IPS-18c (cell line): Measurements from ENCODE around the gene GRIK1.
"Not testable (repeated sequence)": the region's sequence is repeated elsewhere in the genome, so short reads cannot be mapped to it uniquely, and the experiment has no call there.

Experiments
- H3K4me3 ChIP-seq: 2 replicates; pipeline ENCODE4 v1.7.0; 2013; ENCODE audit warnings: low read depth, mild to moderate bottlenecking, low read length, moderate library complexity; ENCODE audit not compliant: insufficient read depth
- H3K9me3 ChIP-seq: one replicate; pipeline ENCODE4 v1.6.1; 2013; ENCODE audit warnings: mild to moderate bottlenecking, low read length, moderate library complexity; ENCODE audit not compliant: control insufficient read depth, insufficient read depth

The GRIK1 gene

GRCh38 chr21:29638761-29639327 is 301.0 kb downstream of the GRIK1 start:
- Histone ChIP-seq H3K4me3 (no peak overlapping the region), H3K9me3 (peaks cover 5% of the 10 kb centered on the region)

- H3K9me3 ChIP-seq, result peaks cover 5% of the 10 kb centered on the region
- H3K4me3 ChIP-seq, result no peak overlapping the region
Observed at GRCh38 chr21:29638138-29638537, 301.7 kb downstream of the GRIK1 start.

GRCh38 chr21:29637553-29637952 is 302.2 kb downstream of the GRIK1 start:
- Histone ChIP-seq H3K9me3 (peaks cover 5% of the 10 kb centered on the region), H3K4me3 (no peak overlapping the region)

- H3K4me3 ChIP-seq, result no peak overlapping the region
- H3K9me3 ChIP-seq, result peaks cover 5% of the 10 kb centered on the region
Observed at GRCh38 chr21:29637134-29637533, 302.7 kb downstream of the GRIK1 start.

- no peak overlapping the region for H3K4me3 ChIP-seq
Observed at GRCh38 chr21:29634418-29634817, 305.4 kb downstream of the GRIK1 start.

GRCh38 chr21:29633756-29634155 is 306.0 kb downstream of the GRIK1 start:
- peaks cover 2% of the 10 kb centered on the region for H3K9me3 ChIP-seq
- no peak overlapping the region for H3K4me3 ChIP-seq

More at GRCh38 chr21:29634418-29634817, 305.4 kb downstream of the GRIK1 start:
- H3K9me3 ChIP-seq, result peaks cover 2% of the 10 kb centered on the region

- H3K4me3 ChIP-seq, result no peak overlapping the region
- H3K9me3 ChIP-seq, result no peaks in the 10 kb centered on the region
Observed at GRCh38 chr21:29630441-29630840, 309.4 kb downstream of the GRIK1 start.

- no peak overlapping the region for H3K4me3 ChIP-seq
- H3K9me3 ChIP-seq, result no peaks in the 10 kb centered on the region
Observed at GRCh38 chr21:29627905-29628304, 311.9 kb downstream of the GRIK1 start.

- Histone ChIP-seq H3K4me3 (no peak overlapping the region), H3K9me3 (no peaks in the 10 kb centered on the region)
Observed at GRCh38 chr21:29626801-29627470, 312.9 kb downstream of the GRIK1 start.

GRCh38 chr21:29625990-29626389 is 313.8 kb downstream of the GRIK1 start:
- H3K9me3 ChIP-seq, result no peaks in the 10 kb centered on the region

GRCh38 chr21:29624776-29625175 is 315.0 kb downstream of the GRIK1 start:
- Histone ChIP-seq H3K4me3 (no peak overlapping the region), H3K9me3 (no peaks in the 10 kb centered on the region)

More at GRCh38 chr21:29625990-29626389, 313.8 kb downstream of the GRIK1 start:
- H3K4me3 ChIP-seq, result no peak overlapping the region

- no peaks in the 10 kb centered on the region for H3K9me3 ChIP-seq
- H3K4me3 ChIP-seq, result no peak overlapping the region
Observed at GRCh38 chr21:29621525-29621924, 318.3 kb downstream of the GRIK1 start.

GRCh38 chr21:29616209-29616751 is 323.5 kb downstream of the GRIK1 start:
- Histone ChIP-seq H3K9me3 (no peaks in the 10 kb centered on the region), H3K4me3 (no peak overlapping the region)

GRCh38 chr21:29613877-29614276 is 325.9 kb downstream of the GRIK1 start:
- Histone ChIP-seq H3K9me3 (no peaks in the 10 kb centered on the region), H3K4me3 (no peak overlapping the region)

GRCh38 chr21:29613021-29613420 is 326.8 kb downstream of the GRIK1 start:
- no peak overlapping the region for H3K4me3 ChIP-seq
- no peaks in the 10 kb centered on the region for H3K9me3 ChIP-seq

GRCh38 chr21:29610779-29611360 is 328.9 kb downstream of the GRIK1 start:
- no peak overlapping the region for H3K4me3 ChIP-seq
- no peaks in the 10 kb centered on the region for H3K9me3 ChIP-seq

GRCh38 chr21:29606613-29607012 is 333.2 kb downstream of the GRIK1 start:
- no peak overlapping the region for H3K4me3 ChIP-seq
- no peaks in the 10 kb centered on the region for H3K9me3 ChIP-seq

GRCh38 chr21:29605219-29605618 is 334.6 kb downstream of the GRIK1 start:
- not testable (repeated sequence) for H3K4me3 ChIP-seq, H3K9me3 ChIP-seq
